WTC11 (cell line): ENCODE data around the gene MRPL40. TPM values are rescaled to one million over a fixed set of nuclear protein-coding genes. Genes with fewer than 3 reads are reported as not detected.

Experiments
- ATAC-seq: fragments of 200-7000 bp; cut with Tn5 transposase; 2 replicates; pipeline ENCODE4 v1.10.0; 2021; ENCODE audit warnings: mild to moderate bottlenecking, moderate library complexity
- CTCF ChIA-PET: fragments of 300-600 bp; sonication (Branson Sonifier 250); formaldehyde crosslinking; loops from one replicate; lab custom pipeline; 2021; ENCODE audit warnings: antibody characterized with exemption; lab: Charles Lee
- POLR2A ChIA-PET: fragments of 350-600 bp; sonication (Branson Sonifier 250); formaldehyde crosslinking; loops from one replicate; lab custom pipeline; 2021; ENCODE audit warnings: antibody characterized with exemption; lab: Charles Lee
- DNase-seq: peaks from one replicate; pipeline ENCODE4 v3.0.0; 2021; ENCODE audit warnings: low spot score
- H3K27ac Mint-ChIP-seq: 2 replicates; pipeline ENCODE4 v1.8.0; 2021; ENCODE audit warnings: mixed read lengths
- H3K27me3 Mint-ChIP-seq: 2 replicates; pipeline ENCODE4 v1.8.0; 2021; ENCODE audit warnings: low read depth, mild to moderate bottlenecking, moderate library complexity, mixed read lengths
- H3K36me3 Mint-ChIP-seq: 2 replicates; pipeline ENCODE4 v1.8.0; 2021; ENCODE audit warnings: mixed read lengths
- H3K4me1 Mint-ChIP-seq: 2 replicates; pipeline ENCODE4 v1.8.0; 2022; ENCODE audit warnings: mixed read lengths
- H3K4me3 Mint-ChIP-seq: 2 replicates; pipeline ENCODE4 v1.8.0; 2021; ENCODE audit warnings: mild to moderate bottlenecking, moderate library complexity, mixed read lengths
- H3K9me3 Mint-ChIP-seq: 2 replicates; pipeline ENCODE4 v1.8.0; 2021; ENCODE audit warnings: mixed read lengths
- ATF1 ChIP-seq: sonication (generic); formaldehyde crosslinking; IDR thresholded peaks from 2 replicates; pipeline ENCODE4 v1.8.1; 2023; ENCODE audit warnings: mild to moderate bottlenecking, moderate library complexity, missing genetic modification reagents
- ELF4 ChIP-seq: sonication (generic); formaldehyde crosslinking; IDR thresholded peaks from 2 replicates; pipeline ENCODE4 v1.8.1; 2022; ENCODE audit warnings: low read depth, mild to moderate bottlenecking, moderate library complexity, missing genetic modification reagents
- EMX1 ChIP-seq: fragments of 250-450 bp; sonication (Bioruptor Pico); IDR thresholded peaks from 2 replicates; pipeline ENCODE4 v1.8.0; 2021; ENCODE audit warnings: mild to moderate bottlenecking
- GRHL2 ChIP-seq: fragments of 250-450 bp; sonication (Bioruptor Pico); IDR thresholded peaks from 2 replicates; pipeline ENCODE4 v1.8.0; 2022; ENCODE audit warnings: mild to moderate bottlenecking, moderate library complexity; ENCODE audit not compliant: insufficient replicate concordance, severe bottlenecking
- IRF2 ChIP-seq: sonication (generic); formaldehyde crosslinking; IDR thresholded peaks from 2 replicates; pipeline ENCODE4 v1.8.0; 2022; ENCODE audit warnings: low read depth, missing genetic modification reagents, borderline replicate concordance
- JAZF1 ChIP-seq: fragments of 250-450 bp; sonication (Bioruptor Pico); IDR thresholded peaks from 2 replicates; pipeline ENCODE4 v1.9.0; 2021; ENCODE audit warnings: moderate library complexity, mild to moderate bottlenecking, inconsistent platforms
- NFATC4 ChIP-seq: fragments of 250-450 bp; sonication (Bioruptor Pico); IDR thresholded peaks from 2 replicates; pipeline ENCODE4 v1.9.0; 2021; ENCODE audit warnings: mild to moderate bottlenecking
- RORB ChIP-seq: fragments of 250-450 bp; sonication (Bioruptor Pico); IDR thresholded peaks from 2 replicates; pipeline ENCODE4 v1.9.0; 2021; ENCODE audit warnings: mild to moderate bottlenecking
- SOX15 ChIP-seq: fragments of 250-450 bp; sonication (Bioruptor Pico); IDR thresholded peaks from 2 replicates; pipeline ENCODE4 v1.9.0; 2021; ENCODE audit warnings: mild to moderate bottlenecking
- USF1 ChIP-seq: sonication (generic); formaldehyde crosslinking; IDR thresholded peaks from 2 replicates; pipeline ENCODE4 v1.8.0; 2022; ENCODE audit warnings: mild to moderate bottlenecking, missing genetic modification reagents
- total RNA-seq: library from RNA; stranded (reverse); gene quantifications from 3 replicates; pipeline ENCODE4 v1.2.3, GENCODE V29; 2021
- TF ChIP-seq, protein P1 (sequence below): sonication (generic); formaldehyde crosslinking; IDR thresholded peaks from 2 replicates; pipeline ENCODE4 v1.8.1; 2022; ENCODE audit warnings: missing genetic modification reagents, borderline replicate concordance
- TF ChIP-seq, protein P2 (sequence below): fragments of 250-450 bp; sonication (Bioruptor Pico); IDR thresholded peaks from 2 replicates; pipeline ENCODE4 v1.9.0; 2021; ENCODE audit warnings: mild to moderate bottlenecking
- TF ChIP-seq, protein P3 (sequence below): sonication (generic); formaldehyde crosslinking; IDR thresholded peaks from 2 replicates; pipeline ENCODE4 v1.8.1; 2023; ENCODE audit warnings: mild to moderate bottlenecking, missing genetic modification reagents, borderline replicate concordance
- TF ChIP-seq, protein P4 (sequence below): fragments of 250-450 bp; sonication (Bioruptor Pico); IDR thresholded peaks from 2 replicates; pipeline ENCODE4 v1.9.0; 2021; ENCODE audit warnings: mild to moderate bottlenecking
- TF ChIP-seq, protein P5 (sequence below): sonication (generic); formaldehyde crosslinking; IDR thresholded peaks from 2 replicates; pipeline ENCODE4 v1.8.1; 2022; ENCODE audit warnings: mild to moderate bottlenecking, missing genetic modification reagents, moderate library complexity, borderline replicate concordance
- TF ChIP-seq, protein P6 (sequence below): fragments of 250-450 bp; sonication (Bioruptor Pico); IDR thresholded peaks from 2 replicates; pipeline ENCODE4 v1.9.0; 2021; ENCODE audit warnings: mild to moderate bottlenecking, borderline replicate concordance

The MRPL40 gene
- total RNA-seq, 1 experiment from 2014 or later, result 19.2 TPM

- TF ChIP-seq IRF2 (CRISPR knock-in tag), result no peak
- TF ChIP-seq, protein P1, sequence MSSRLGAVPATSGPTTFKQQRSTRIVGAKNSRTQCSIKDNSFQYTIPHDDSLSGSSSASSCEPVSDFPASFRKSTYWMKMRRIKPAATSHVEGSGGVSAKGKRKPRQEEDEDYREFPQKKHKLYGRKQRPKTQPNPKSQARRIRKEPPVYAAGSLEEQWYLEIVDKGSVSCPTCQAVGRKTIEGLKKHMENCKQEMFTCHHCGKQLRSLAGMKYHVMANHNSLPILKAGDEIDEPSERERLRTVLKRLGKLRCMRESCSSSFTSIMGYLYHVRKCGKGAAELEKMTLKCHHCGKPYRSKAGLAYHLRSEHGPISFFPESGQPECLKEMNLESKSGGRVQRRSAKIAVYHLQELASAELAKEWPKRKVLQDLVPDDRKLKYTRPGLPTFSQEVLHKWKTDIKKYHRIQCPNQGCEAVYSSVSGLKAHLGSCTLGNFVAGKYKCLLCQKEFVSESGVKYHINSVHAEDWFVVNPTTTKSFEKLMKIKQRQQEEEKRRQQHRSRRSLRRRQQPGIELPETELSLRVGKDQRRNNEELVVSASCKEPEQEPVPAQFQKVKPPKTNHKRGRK (CRISPR knock-in tag), result no peak
- no peak for ATAC-seq
- no peaks in the 10 kb centered on the region for H3K9me3 Mint-ChIP-seq
- peaks cover 52% of the 10 kb centered on the region for H3K36me3 Mint-ChIP-seq
- H3K27me3 Mint-ChIP-seq, result no peaks in the 10 kb centered on the region
- ChIA-PET POLR2A (no interaction called here), CTCF (no interaction called here)
- H3K4me1 Mint-ChIP-seq, result no peaks in the 10 kb centered on the region
- H3K4me3 Mint-ChIP-seq, result no peak overlapping the region
- H3K27ac Mint-ChIP-seq, result no peak overlapping the region
- no peak for DNase-seq
Observed at GRCh38 chr22:19395276-19395675, 37.1 kb upstream of the MRPL40 start.

- Mint-ChIP-seq H3K4me3 (no peak overlapping the region), H3K36me3 (peaks cover 53% of the 10 kb centered on the region), H3K4me1 (no peaks in the 10 kb centered on the region), H3K27ac (no peak overlapping the region), H3K27me3 (no peaks in the 10 kb centered on the region), H3K9me3 (no peaks in the 10 kb centered on the region)
- TF ChIP-seq, protein P2, sequence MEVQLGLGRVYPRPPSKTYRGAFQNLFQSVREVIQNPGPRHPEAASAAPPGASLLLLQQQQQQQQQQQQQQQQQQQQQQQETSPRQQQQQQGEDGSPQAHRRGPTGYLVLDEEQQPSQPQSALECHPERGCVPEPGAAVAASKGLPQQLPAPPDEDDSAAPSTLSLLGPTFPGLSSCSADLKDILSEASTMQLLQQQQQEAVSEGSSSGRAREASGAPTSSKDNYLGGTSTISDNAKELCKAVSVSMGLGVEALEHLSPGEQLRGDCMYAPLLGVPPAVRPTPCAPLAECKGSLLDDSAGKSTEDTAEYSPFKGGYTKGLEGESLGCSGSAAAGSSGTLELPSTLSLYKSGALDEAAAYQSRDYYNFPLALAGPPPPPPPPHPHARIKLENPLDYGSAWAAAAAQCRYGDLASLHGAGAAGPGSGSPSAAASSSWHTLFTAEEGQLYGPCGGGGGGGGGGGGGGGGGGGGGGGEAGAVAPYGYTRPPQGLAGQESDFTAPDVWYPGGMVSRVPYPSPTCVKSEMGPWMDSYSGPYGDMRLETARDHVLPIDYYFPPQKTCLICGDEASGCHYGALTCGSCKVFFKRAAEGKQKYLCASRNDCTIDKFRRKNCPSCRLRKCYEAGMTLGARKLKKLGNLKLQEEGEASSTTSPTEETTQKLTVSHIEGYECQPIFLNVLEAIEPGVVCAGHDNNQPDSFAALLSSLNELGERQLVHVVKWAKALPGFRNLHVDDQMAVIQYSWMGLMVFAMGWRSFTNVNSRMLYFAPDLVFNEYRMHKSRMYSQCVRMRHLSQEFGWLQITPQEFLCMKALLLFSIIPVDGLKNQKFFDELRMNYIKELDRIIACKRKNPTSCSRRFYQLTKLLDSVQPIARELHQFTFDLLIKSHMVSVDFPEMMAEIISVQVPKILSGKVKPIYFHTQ, result no peak
- no peak for TF ChIP-seq JAZF1
- no peak for TF ChIP-seq ELF4
- TF ChIP-seq RORB (CRISPR knock-in tag), result no peak
- TF ChIP-seq, protein P3, sequence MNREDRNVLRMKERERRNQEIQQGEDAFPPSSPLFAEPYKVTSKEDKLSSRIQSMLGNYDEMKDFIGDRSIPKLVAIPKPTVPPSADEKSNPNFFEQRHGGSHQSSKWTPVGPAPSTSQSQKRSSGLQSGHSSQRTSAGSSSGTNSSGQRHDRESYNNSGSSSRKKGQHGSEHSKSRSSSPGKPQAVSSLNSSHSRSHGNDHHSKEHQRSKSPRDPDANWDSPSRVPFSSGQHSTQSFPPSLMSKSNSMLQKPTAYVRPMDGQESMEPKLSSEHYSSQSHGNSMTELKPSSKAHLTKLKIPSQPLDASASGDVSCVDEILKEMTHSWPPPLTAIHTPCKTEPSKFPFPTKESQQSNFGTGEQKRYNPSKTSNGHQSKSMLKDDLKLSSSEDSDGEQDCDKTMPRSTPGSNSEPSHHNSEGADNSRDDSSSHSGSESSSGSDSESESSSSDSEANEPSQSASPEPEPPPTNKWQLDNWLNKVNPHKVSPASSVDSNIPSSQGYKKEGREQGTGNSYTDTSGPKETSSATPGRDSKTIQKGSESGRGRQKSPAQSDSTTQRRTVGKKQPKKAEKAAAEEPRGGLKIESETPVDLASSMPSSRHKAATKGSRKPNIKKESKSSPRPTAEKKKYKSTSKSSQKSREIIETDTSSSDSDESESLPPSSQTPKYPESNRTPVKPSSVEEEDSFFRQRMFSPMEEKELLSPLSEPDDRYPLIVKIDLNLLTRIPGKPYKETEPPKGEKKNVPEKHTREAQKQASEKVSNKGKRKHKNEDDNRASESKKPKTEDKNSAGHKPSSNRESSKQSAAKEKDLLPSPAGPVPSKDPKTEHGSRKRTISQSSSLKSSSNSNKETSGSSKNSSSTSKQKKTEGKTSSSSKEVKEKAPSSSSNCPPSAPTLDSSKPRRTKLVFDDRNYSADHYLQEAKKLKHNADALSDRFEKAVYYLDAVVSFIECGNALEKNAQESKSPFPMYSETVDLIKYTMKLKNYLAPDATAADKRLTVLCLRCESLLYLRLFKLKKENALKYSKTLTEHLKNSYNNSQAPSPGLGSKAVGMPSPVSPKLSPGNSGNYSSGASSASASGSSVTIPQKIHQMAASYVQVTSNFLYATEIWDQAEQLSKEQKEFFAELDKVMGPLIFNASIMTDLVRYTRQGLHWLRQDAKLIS, result no peak
- TF ChIP-seq, protein P4, sequence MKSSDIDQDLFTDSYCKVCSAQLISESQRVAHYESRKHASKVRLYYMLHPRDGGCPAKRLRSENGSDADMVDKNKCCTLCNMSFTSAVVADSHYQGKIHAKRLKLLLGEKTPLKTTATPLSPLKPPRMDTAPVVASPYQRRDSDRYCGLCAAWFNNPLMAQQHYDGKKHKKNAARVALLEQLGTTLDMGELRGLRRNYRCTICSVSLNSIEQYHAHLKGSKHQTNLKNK (CRISPR knock-in tag), result no peak
- no peak for TF ChIP-seq GRHL2 (CRISPR knock-in tag)
- DNase-seq (no peak), ATAC-seq (no peak)
- POLR2A ChIA-PET, result no interaction called here
- CTCF ChIA-PET, result no interaction called here
Observed at GRCh38 chr22:19396561-19396933, 35.8 kb upstream of the MRPL40 start.

DNA sequence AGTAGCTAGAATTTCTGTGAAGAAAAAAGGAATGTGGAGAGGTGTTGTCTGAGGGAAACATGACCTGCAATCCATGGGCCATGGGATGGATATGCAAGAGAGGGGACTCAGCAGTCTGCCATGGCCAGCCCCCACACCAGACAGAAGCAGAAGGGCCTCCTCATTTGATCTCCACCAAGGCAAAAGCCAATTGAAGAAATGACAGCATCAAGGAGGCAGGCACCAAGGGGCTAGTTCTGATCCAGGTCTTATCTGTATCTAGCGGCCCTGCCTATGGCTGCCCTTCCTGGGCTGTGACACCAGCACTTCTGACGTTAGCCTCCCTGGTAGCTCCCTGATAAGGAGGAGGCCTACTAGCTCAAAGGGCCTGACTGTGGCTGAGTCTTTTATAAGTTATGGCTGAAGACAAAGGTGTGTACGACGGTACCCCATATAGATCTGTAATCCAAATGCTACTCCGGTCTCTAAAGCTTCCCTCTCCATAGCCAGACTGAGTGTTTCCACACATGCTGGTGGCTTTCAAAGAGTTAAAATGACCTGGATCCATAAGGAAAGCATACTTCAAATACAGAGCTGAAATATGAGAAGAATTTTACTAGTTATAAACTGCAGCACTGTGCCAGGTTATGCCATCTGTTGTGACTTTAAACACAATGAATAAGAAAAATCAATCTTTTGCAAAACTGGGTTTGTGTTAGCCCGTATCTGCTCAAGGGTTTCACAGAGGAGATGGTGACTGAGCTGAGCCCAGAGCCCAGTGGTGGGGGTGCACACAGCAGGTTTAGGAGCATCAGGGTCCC, 35.2 kb upstream of the MRPL40 start:
- POLR2A ChIA-PET, result no interaction called here
- TF ChIP-seq SOX15 (CRISPR knock-in tag) (no peak), RORB (CRISPR knock-in tag) (no peak), EMX1 (CRISPR knock-in tag) (no peak), ELF4 (no peak), ATF1 (CRISPR knock-in tag) (no peak), USF1 (CRISPR knock-in tag) (no peak), NFATC4 (CRISPR knock-in tag) (no peak)
- TF ChIP-seq, protein P5, sequence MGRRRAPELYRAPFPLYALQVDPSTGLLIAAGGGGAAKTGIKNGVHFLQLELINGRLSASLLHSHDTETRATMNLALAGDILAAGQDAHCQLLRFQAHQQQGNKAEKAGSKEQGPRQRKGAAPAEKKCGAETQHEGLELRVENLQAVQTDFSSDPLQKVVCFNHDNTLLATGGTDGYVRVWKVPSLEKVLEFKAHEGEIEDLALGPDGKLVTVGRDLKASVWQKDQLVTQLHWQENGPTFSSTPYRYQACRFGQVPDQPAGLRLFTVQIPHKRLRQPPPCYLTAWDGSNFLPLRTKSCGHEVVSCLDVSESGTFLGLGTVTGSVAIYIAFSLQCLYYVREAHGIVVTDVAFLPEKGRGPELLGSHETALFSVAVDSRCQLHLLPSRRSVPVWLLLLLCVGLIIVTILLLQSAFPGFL (CRISPR knock-in tag), result no peak
- TF ChIP-seq, protein P6, sequence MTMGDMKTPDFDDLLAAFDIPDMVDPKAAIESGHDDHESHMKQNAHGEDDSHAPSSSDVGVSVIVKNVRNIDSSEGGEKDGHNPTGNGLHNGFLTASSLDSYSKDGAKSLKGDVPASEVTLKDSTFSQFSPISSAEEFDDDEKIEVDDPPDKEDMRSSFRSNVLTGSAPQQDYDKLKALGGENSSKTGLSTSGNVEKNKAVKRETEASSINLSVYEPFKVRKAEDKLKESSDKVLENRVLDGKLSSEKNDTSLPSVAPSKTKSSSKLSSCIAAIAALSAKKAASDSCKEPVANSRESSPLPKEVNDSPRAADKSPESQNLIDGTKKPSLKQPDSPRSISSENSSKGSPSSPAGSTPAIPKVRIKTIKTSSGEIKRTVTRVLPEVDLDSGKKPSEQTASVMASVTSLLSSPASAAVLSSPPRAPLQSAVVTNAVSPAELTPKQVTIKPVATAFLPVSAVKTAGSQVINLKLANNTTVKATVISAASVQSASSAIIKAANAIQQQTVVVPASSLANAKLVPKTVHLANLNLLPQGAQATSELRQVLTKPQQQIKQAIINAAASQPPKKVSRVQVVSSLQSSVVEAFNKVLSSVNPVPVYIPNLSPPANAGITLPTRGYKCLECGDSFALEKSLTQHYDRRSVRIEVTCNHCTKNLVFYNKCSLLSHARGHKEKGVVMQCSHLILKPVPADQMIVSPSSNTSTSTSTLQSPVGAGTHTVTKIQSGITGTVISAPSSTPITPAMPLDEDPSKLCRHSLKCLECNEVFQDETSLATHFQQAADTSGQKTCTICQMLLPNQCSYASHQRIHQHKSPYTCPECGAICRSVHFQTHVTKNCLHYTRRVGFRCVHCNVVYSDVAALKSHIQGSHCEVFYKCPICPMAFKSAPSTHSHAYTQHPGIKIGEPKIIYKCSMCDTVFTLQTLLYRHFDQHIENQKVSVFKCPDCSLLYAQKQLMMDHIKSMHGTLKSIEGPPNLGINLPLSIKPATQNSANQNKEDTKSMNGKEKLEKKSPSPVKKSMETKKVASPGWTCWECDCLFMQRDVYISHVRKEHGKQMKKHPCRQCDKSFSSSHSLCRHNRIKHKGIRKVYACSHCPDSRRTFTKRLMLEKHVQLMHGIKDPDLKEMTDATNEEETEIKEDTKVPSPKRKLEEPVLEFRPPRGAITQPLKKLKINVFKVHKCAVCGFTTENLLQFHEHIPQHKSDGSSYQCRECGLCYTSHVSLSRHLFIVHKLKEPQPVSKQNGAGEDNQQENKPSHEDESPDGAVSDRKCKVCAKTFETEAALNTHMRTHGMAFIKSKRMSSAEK (CRISPR knock-in tag), result no peak

More for the DNA sequence above, 35.2 kb upstream of the MRPL40 start:
- no peak overlapping the region for H3K27ac Mint-ChIP-seq
- ATAC-seq, result no peak
- H3K9me3 Mint-ChIP-seq, result no peaks in the 10 kb centered on the region
- no peak for DNase-seq
- peaks cover 54% of the 10 kb centered on the region for H3K36me3 Mint-ChIP-seq
- no peaks in the 10 kb centered on the region for H3K27me3 Mint-ChIP-seq
- H3K4me1 Mint-ChIP-seq, result no peaks in the 10 kb centered on the region
- CTCF ChIA-PET, result no interaction called here
- H3K4me3 Mint-ChIP-seq, result no peak overlapping the region
